NCI-H2029 treated with DMSO at 0.1 percent for 48 hours (cell line): Measurements from ENCODE around the gene JSRP1.

Experiments
- DNase-seq: peaks from one replicate; lab custom pipeline; 2025; lab: John Stamatoyannopoulos, UW

The JSRP1 gene

GRCh38 chr19:2216361-2217225, 39.6 kb downstream of the JSRP1 start:
- DNase-seq, result no peak

DNA sequence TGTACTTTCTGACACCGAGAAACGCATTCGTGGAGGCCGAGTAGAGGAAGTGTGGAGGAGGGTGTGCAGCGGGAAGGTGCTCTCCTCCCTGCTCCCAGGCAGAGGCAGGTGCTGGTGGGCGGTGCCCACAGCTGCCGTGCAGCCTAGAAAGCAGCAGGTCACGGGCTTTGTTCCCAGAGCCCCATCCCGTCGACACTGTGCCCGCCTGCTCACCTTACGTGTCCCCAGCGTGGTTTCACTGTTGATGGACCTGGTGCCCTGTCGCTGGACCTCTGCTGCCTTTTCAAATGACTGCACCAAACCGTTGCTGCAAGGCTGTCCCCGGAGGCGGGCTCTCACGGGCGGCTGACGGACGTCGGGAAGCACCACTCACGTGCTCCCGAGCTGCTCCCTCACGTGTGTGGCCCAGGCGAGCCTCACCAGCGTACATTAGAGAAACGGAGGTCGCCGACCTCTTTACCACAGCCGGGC, 40.9 kb downstream of the JSRP1 start:
- no peak for DNase-seq

DNA sequence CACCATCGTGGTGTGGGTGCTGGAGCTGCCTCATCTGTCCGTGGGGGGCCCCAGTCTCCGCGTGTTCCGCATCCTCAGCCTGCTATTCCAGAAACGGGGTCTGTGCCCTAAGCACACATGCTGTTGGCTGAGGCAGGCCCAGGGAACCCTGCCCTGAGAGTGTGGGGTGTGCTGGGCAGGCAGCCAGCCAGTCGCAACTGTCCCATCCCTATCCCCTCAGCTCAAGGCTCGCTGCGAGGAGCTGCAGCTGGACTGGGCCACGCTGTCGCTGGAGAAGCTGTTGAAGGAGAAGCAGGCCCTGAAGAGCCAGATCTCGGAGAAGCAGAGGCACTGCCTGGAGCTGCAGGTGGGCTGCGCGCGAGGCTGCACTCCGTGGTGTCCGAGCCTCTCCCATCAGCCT, 42.0 kb downstream of the JSRP1 start:
- no peak for DNase-seq

DNA sequence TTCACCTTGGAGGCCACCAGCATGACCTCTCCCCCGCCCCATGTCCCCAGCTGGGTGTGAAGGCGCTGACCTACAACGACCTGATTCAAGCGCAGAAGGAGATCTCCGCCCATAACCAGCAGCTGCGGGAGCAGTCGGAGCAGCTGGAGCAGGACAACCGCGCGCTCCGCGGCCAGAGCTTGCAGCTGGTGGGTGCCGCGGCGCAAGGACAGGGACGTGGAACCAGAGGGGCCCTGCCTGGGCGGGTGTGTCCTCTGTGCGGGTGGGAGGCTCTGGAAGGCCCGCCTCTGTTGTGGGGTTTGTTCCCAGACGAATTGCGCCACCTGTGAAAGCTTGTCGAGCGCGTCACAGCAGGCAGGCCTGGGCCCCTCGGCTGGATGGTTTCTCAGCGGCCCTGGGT, 42.4 kb downstream of the JSRP1 start:
- no peak for DNase-seq

GRCh38 chr19:2212861-2213711, 43.1 kb downstream of the JSRP1 start:
- no peak for DNase-seq

DNA sequence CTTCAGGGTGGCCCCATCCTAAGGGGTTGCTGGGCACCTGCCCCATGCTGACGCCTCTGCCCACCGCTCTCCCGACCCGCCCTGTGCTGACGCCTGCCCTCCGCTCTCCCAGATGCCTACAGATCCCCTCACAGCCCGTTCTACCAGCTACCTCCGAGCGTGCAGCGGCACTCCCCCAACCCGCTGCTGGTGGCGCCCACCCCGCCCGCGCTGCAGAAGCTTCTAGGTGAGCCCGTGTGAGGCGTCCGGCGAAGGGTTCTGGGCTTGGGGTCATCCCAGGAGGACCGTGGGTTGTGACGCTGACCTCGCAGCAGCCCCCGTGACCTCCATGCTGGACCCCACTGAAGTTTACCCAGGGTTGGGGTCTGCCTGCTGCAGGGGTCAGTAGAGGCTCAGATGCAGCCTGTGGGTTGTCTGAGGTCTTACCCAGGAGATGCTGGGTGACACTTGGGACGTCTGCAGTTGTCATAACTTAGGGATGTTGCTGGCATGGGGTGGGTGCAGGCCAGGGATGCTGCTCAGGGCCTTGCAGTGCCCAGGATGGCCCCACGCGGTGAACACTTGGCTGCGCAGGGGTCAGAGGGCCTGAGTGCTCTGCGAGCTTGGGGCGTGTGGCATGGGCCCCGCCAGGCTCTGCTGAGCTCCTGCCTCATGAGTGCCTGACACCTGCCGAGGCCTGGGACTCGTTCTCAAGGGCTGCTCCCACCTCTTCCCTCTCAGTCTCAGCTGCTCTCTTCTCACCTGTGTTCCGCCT, 45.1 kb downstream of the JSRP1 start:
- DNase-seq, result no peak

GRCh38 chr19:2210206-2210605, 46.0 kb downstream of the JSRP1 start:
- DNase-seq, result no peak

DNA sequence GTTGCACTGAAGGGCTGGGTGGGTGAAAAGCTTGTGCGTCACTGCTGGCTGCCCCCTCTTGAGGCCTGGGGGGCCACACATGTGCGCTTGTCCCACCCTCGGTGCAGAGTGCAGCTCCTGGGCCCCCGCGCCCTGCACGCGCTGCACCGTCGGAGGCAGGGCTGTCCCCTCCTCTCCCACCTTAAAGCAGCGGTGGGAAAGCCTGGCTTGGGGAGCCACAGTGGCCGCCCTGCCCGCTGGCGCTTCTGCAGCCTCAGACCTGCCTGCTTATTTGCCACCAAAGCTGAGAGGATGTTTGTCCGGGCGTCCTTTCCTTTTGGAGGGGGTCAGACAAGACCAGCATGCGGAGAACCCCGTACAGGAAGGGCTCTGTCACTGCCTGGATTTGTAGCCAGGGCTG, 46.8 kb downstream of the JSRP1 start:
- DNase-seq, result no peak

DNA sequence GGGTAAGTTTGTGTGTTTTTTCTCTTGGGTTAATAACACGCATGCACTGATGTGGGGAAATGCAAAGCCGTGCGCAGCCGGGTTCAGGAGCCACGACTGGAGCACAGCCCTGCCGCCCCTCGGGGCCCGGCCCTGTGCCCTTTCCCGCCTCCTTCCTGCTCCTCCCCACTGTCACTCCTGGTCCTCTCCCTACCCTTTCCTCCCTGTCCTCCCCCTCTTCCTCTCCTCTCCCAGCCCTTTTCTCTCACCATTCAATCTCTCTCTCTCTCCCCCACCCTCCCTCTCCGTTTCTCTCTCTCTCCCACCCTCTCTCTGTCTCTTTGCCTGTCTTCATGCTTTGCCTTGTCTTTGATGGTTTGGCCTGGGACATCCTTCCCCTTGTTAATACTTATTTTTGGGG, 47.2 kb downstream of the JSRP1 start:
- no peak for DNase-seq

GRCh38 chr19:2207991-2208860, 48.0 kb downstream of the JSRP1 start:
- DNase-seq, result no peak

DNA sequence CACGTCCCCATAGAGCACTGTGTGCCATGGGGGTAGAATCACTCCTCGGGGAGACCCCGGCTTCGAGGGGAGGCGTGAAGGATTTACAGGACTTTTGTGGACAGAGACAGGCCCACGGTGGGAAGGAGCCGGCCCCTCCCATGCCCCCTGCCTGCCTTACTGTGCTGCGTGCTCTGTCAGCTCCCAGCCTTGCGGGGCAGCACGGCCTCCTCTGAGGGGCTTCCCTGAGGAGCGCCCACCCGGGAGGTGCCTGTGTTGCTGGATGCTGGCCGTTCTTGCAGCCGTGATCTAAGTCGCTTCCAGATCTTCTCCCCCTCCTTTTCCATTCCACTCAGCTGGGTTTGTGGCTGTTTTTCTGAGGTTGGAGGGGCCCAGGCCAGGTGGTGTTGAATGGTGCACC, 49.2 kb downstream of the JSRP1 start:
- DNase-seq, result no peak

- no peak for DNase-seq
Observed at GRCh38 chr19:2202366-2202765, 53.9 kb downstream of the JSRP1 start.
